Neural cell (in vitro differentiated cells): ENCODE results near the gene MTMR12. TPM values are rescaled to one million over a fixed set of nuclear protein-coding genes. Genes with fewer than 3 reads are reported as not detected.
"Not testable (repeated sequence)": the region's sequence is repeated elsewhere in the genome, so short reads cannot be mapped to it uniquely, and the experiment has no call there.

Experiments
- H2AFZ ChIP-seq: fragments of 200-600, 300-800 bp; sonication (generic), shearing (Covaris generic); 2 replicates; pipeline ENCODE4 v1.6.0; 2014; ENCODE audit warnings: low read depth, mild to moderate bottlenecking, antibody characterized with exemption, low read length, moderate library complexity
- H3F3A ChIP-seq: fragments of 200-600 bp; shearing (Covaris generic); 2 replicates; pipeline ENCODE4 v1.6.1; 2016; ENCODE audit warnings: mild to moderate bottlenecking, moderate library complexity, mixed read lengths, antibody characterized with exemption, low read length; ENCODE audit not compliant: insufficient read depth, poor library complexity, severe bottlenecking
- H3K27ac ChIP-seq: fragments of 200-600, 300-800 bp; sonication (generic), shearing (Covaris generic); 2 replicates; pipeline ENCODE4 v1.5.1; 2014; ENCODE audit warnings: mild to moderate bottlenecking, low read length, moderate library complexity
- H3K27me3 ChIP-seq: fragments of 300-800, 200-600 bp; sonication (generic), shearing (Covaris generic); 2 replicates; pipeline ENCODE4 v1.6.0; 2014; ENCODE audit warnings: mild to moderate bottlenecking, low read depth, low read length, moderate library complexity; ENCODE audit not compliant: insufficient read depth
- H3K36me3 ChIP-seq: fragments of 300-800, 200-600 bp; sonication (generic), shearing (Covaris generic); 2 replicates; pipeline ENCODE4 v1.5.1; 2014; ENCODE audit warnings: mild to moderate bottlenecking, antibody characterized with exemption, low read length, moderate library complexity; ENCODE audit not compliant: insufficient read depth
- H3K4me2 ChIP-seq: fragments of 300-800, 200-600 bp; sonication (generic), shearing (Covaris generic); 2 replicates; pipeline ENCODE4 v1.6.0; 2014; ENCODE audit warnings: mild to moderate bottlenecking, low read length
- H3K4me3 ChIP-seq: fragments of 300-800, 200-600 bp; sonication (generic), shearing (Covaris generic); 2 replicates; pipeline ENCODE4 v1.5.1; 2014; ENCODE audit warnings: mild to moderate bottlenecking, low read length, moderate library complexity
- H3K79me2 ChIP-seq: fragments of 200-600 bp; shearing (Covaris generic); replicated peaks from 2 replicates; pipeline ENCODE4 v1.6.0; 2014; ENCODE audit warnings: mild to moderate bottlenecking, low read length, moderate library complexity; ENCODE audit not compliant: insufficient read depth
- H3K9ac ChIP-seq: fragments of 300-800, 200-600 bp; sonication (generic), shearing (Covaris generic); 2 replicates; pipeline ENCODE4 v1.6.1; 2016; ENCODE audit warnings: mild to moderate bottlenecking, low read length, mixed read lengths
- H3K9me2 ChIP-seq: fragments of 200-600 bp; shearing (Covaris generic); 2 replicates; pipeline ENCODE4 v1.6.1; 2016; ENCODE audit warnings: mild to moderate bottlenecking, low read length, mixed read lengths; ENCODE audit not compliant: insufficient read depth
- H3K9me3 ChIP-seq: fragments of 200-600, 300-800 bp; sonication (generic), shearing (Covaris generic); 2 replicates; pipeline ENCODE4 v1.6.1; 2016; ENCODE audit warnings: mild to moderate bottlenecking, mixed run types, low read length, moderate library complexity, mixed read lengths
- H4K20me1 ChIP-seq: fragments of 200-600 bp; shearing (Covaris generic); 2 replicates; pipeline ENCODE4 v1.6.1; 2016; ENCODE audit warnings: mild to moderate bottlenecking, mixed run types; ENCODE audit not compliant: insufficient read depth
- CTCF ChIP-seq: fragments of 450-650 bp; IDR thresholded peaks from 2 replicates; pipeline ENCODE4 v1.5.1; 2014; ENCODE audit warnings: antibody characterized with exemption, mild to moderate bottlenecking, moderate library complexity; ENCODE audit not compliant: poor library complexity, severe bottlenecking
- EP300 ChIP-seq: fragments of 450-650 bp; conservative IDR thresholded peaks from 2 replicates; pipeline ENCODE4 v1.6.1; 2014; ENCODE audit warnings: antibody characterized with exemption, mild to moderate bottlenecking, moderate library complexity; ENCODE audit not compliant: poor library complexity, severe bottlenecking
- EZH2 ChIP-seq: fragments of 200-600, 300-800 bp; shearing (Covaris generic), sonication (generic); IDR thresholded peaks from 2 replicates; pipeline ENCODE4 v1.6.1; 2014; ENCODE audit warnings: antibody characterized with exemption, low read length, borderline replicate concordance, mild to moderate bottlenecking; ENCODE audit not compliant: insufficient read depth, poor library complexity, severe bottlenecking
- MXI1 ChIP-seq: fragments of 450-650 bp; conservative IDR thresholded peaks from 2 replicates; pipeline ENCODE4 v1.6.1; 2014; ENCODE audit warnings: antibody characterized with exemption, mild to moderate bottlenecking; ENCODE audit not compliant: poor library complexity, severe bottlenecking
- POLR2AphosphoS5 ChIP-seq: IDR thresholded peaks from 2 replicates; pipeline ENCODE4 v1.6.1; 2012
- RAD21 ChIP-seq: fragments of 450-650 bp; conservative IDR thresholded peaks from 2 replicates; pipeline ENCODE4 v1.6.1; 2014; ENCODE audit warnings: antibody characterized with exemption, mild to moderate bottlenecking, moderate library complexity
- REST ChIP-seq: IDR thresholded peaks from 2 replicates; pipeline ENCODE4 v1.6.1; 2012; ENCODE audit warnings: borderline replicate concordance
- SMC3 ChIP-seq: fragments of 450-650 bp; conservative IDR thresholded peaks from 2 replicates; pipeline ENCODE4 v1.6.1; 2014; ENCODE audit warnings: antibody characterized with exemption, mild to moderate bottlenecking, moderate library complexity; ENCODE audit not compliant: poor library complexity
- TAF1 ChIP-seq: IDR thresholded peaks from 2 replicates; pipeline ENCODE4 v1.6.1; 2012; ENCODE audit warnings: low read depth
- polyA plus RNA-seq: library from polyadenylated mRNA; depleted of rRNA; stranded (reverse); fragments of >200 nt; gene quantifications from 2 replicates; pipeline ENCODE4 v1.2.3, GENCODE V29; 2014

MTMR12 gene
- polyA plus RNA-seq, 1 donor from 2014 or later: 13.5 TPM

- Histone ChIP-seq H3K36me3 (no peaks in the 10 kb centered on the region), H3K79me2 (peaks cover 6% of the 10 kb centered on the region), H3K4me3 (no peak overlapping the region), H3K9ac (no peak overlapping the region), H4K20me1 (no peaks in the 10 kb centered on the region), H3K9me3 (no peaks in the 10 kb centered on the region), H3K27me3 (no peaks in the 10 kb centered on the region), H2AFZ (no peak overlapping the region), H3F3A (no peaks in the 10 kb centered on the region), H3K4me2 (no peak overlapping the region), H3K9me2 (no peaks in the 10 kb centered on the region), H3K27ac (no peak overlapping the region)
- no peak for TF ChIP-seq EZH2
- no peak for TF ChIP-seq EP300
- no peak for TF ChIP-seq REST
- no peak for TF ChIP-seq POLR2AphosphoS5
- TF ChIP-seq MXI1: no peak
- no peak for TF ChIP-seq TAF1
- no peak for TF ChIP-seq RAD21
- no peak for TF ChIP-seq CTCF
- no peak for TF ChIP-seq SMC3
Observed at GRCh38 chr5:32291591-32291990, 21.1 kb downstream of the MTMR12 start.

GRCh38 chr5:32290922-32291321, 21.8 kb downstream of the MTMR12 start:
- Histone ChIP-seq H3K9ac (no peak overlapping the region), H3F3A (no peaks in the 10 kb centered on the region), H4K20me1 (no peaks in the 10 kb centered on the region), H2AFZ (no peak overlapping the region), H3K9me2 (no peaks in the 10 kb centered on the region), H3K27ac (no peak overlapping the region), H3K4me3 (no peak overlapping the region), H3K4me2 (no peak overlapping the region), H3K27me3 (no peaks in the 10 kb centered on the region), H3K36me3 (no peaks in the 10 kb centered on the region), H3K9me3 (no peaks in the 10 kb centered on the region), H3K79me2 (peaks cover 6% of the 10 kb centered on the region)
- TF ChIP-seq MXI1: no peak
- TF ChIP-seq TAF1: no peak
- TF ChIP-seq CTCF: no peak
- TF ChIP-seq EZH2: no peak
- TF ChIP-seq POLR2AphosphoS5: no peak
- TF ChIP-seq SMC3: no peak
- TF ChIP-seq RAD21: no peak
- no peak for TF ChIP-seq EP300
- TF ChIP-seq REST: no peak

GRCh38 chr5:32290501-32290900, 22.2 kb downstream of the MTMR12 start:
- not testable (repeated sequence) for H3K9ac ChIP-seq, H3K36me3 ChIP-seq, H2AFZ ChIP-seq, H3F3A ChIP-seq, H3K9me3 ChIP-seq, H3K4me3 ChIP-seq, H3K27ac ChIP-seq, H4K20me1 ChIP-seq, H3K27me3 ChIP-seq, H3K9me2 ChIP-seq, H3K79me2 ChIP-seq, H3K4me2 ChIP-seq
